ENCODE measurements around the gene MICAL2. TPM values are rescaled to one million over a fixed set of nuclear protein-coding genes. Genes with fewer than 3 reads are reported as not detected.

Gene MICAL2
- total RNA-seq, 1 experiment from 2014 or later = 37.4 TPM

DNA sequence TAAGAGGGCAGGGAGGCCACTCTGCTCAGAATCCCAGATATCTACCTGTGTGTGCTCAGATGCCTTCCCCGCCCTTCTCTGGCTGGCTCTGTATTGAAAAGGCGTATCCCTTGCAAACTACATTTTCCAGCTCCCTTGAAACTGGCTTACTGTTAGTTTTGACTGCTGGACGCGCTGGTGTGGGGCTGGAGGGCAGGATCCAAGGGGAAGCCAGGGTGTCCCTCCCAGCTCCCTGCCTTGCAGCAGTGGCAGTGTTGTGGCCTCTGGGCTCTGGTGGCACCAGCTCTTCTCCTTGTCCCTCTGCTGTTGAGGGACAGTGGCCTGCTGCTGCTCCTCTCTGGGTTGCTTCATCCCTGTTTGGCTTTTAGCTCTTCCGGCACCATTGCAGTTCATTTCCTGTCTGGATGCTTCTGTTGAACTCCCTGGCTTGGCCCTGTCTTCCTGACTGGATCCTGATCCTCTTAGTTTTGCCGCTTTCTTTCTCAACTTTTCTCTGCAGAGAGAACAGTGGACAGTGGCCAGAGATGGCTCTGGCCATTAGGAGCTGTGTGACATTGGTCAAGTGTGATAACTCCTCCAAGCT lies 159.9 kb downstream of the MICAL2 start:
- Histone ChIP-seq H3K27ac (ENCODE audit: low read depth, low read length) (no peak overlapping the region), H3K79me2 (ENCODE audit: insufficient read depth, low read length) (no peaks in the 10 kb centered on the region), H3K4me2 (ENCODE audit: low read length) (no peak overlapping the region), H2AFZ (ENCODE audit: low read depth, low read length, poor library complexity, severe bottlenecking) (no peak overlapping the region), H3K27me3 (ENCODE audit: insufficient read depth, low read length) (no peaks in the 10 kb centered on the region), H4K20me1 (ENCODE audit: insufficient read depth) (no peaks in the 10 kb centered on the region), H3K9me3 (ENCODE audit: control insufficient read depth in 1 of 2, insufficient read depth in 1 of 2, low read depth in 1 of 2, low read length in 2 of 2) (no peaks in the 10 kb centered on the region), H3K36me3 (ENCODE audit: control insufficient read depth in 1 of 2, insufficient read depth in 2 of 2, low read length in 2 of 2) (no peaks in the 10 kb centered on the region), H3K4me1 (ENCODE audit: control insufficient read depth in 1 of 2, insufficient read depth in 2 of 2, low read length in 2 of 2) (peaks cover 8 to 20% of the 10 kb centered on the region in 2 experiments), H3K9ac (ENCODE audit: low read length) (no peak overlapping the region), H3K4me3 (replicated peaks in 1 of 2; ENCODE audit: low read depth in 1 of 2, low read length in 2 of 2) (no peak overlapping the region), H3K9me2 (ENCODE audit: insufficient read depth) (no peaks in the 10 kb centered on the region)
- BruUV-seq (replicated peaks) = no TSS peak
- POLR2A ChIA-PET = no interaction called here
- TF ChIP-seq ZFX (IDR thresholded peaks at IDR 0.05) (no peak), SIN3A (IDR thresholded peaks at IDR 0.05; ENCODE audit: low read depth) (no peak), YY1 (IDR thresholded peaks at IDR 0.05; ENCODE audit: extremely low read depth, insufficient replicate concordance, low read depth, low read length) (no peak), MAX (IDR thresholded peaks at IDR 0.05) (no peak), RAD21 (IDR thresholded peaks at IDR 0.05; ENCODE audit: low read depth) (no peak), ATF3 (IDR thresholded peaks at IDR 0.05) (no peak), ELF1 (IDR thresholded peaks at IDR 0.05; ENCODE audit: borderline replicate concordance, low read depth) (no peak), ZNF274 (IDR thresholded peaks at IDR 0.05; ENCODE audit: low read depth, low read length) (no peak), SRF (IDR thresholded peaks at IDR 0.05; ENCODE audit: low read depth) (no peak), CEBPB (IDR thresholded peaks at IDR 0.05; ENCODE audit: low read depth) (no peak), POLR2AphosphoS5 (IDR thresholded peaks at IDR 0.05; ENCODE audit: low read depth, low read length) (no peak), CBX3 (IDR thresholded peaks at IDR 0.05; ENCODE audit: low read depth) (no peak), EGR1 (IDR thresholded peaks at IDR 0.05; ENCODE audit: low read depth) (no peak), EZH2phosphoT487 (IDR thresholded peaks at IDR 0.05; ENCODE audit: borderline replicate concordance) (no peak), EZH2 (IDR thresholded peaks at IDR 0.05) (no peak), ZBTB33 (IDR thresholded peaks at IDR 0.05; ENCODE audit: extremely low read depth, insufficient replicate concordance, low read length) (no peak), FOSL1 (IDR thresholded peaks at IDR 0.05; ENCODE audit: low read depth) (no peak)
- TF ChIP-seq, protein P1, sequence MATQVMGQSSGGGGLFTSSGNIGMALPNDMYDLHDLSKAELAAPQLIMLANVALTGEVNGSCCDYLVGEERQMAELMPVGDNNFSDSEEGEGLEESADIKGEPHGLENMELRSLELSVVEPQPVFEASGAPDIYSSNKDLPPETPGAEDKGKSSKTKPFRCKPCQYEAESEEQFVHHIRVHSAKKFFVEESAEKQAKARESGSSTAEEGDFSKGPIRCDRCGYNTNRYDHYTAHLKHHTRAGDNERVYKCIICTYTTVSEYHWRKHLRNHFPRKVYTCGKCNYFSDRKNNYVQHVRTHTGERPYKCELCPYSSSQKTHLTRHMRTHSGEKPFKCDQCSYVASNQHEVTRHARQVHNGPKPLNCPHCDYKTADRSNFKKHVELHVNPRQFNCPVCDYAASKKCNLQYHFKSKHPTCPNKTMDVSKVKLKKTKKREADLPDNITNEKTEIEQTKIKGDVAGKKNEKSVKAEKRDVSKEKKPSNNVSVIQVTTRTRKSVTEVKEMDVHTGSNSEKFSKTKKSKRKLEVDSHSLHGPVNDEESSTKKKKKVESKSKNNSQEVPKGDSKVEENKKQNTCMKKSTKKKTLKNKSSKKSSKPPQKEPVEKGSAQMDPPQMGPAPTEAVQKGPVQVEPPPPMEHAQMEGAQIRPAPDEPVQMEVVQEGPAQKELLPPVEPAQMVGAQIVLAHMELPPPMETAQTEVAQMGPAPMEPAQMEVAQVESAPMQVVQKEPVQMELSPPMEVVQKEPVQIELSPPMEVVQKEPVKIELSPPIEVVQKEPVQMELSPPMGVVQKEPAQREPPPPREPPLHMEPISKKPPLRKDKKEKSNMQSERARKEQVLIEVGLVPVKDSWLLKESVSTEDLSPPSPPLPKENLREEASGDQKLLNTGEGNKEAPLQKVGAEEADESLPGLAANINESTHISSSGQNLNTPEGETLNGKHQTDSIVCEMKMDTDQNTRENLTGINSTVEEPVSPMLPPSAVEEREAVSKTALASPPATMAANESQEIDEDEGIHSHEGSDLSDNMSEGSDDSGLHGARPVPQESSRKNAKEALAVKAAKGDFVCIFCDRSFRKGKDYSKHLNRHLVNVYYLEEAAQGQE (IDR thresholded peaks at IDR 0.05; ENCODE audit: low read depth) = no peak
- TF ChIP-seq, protein P2, sequence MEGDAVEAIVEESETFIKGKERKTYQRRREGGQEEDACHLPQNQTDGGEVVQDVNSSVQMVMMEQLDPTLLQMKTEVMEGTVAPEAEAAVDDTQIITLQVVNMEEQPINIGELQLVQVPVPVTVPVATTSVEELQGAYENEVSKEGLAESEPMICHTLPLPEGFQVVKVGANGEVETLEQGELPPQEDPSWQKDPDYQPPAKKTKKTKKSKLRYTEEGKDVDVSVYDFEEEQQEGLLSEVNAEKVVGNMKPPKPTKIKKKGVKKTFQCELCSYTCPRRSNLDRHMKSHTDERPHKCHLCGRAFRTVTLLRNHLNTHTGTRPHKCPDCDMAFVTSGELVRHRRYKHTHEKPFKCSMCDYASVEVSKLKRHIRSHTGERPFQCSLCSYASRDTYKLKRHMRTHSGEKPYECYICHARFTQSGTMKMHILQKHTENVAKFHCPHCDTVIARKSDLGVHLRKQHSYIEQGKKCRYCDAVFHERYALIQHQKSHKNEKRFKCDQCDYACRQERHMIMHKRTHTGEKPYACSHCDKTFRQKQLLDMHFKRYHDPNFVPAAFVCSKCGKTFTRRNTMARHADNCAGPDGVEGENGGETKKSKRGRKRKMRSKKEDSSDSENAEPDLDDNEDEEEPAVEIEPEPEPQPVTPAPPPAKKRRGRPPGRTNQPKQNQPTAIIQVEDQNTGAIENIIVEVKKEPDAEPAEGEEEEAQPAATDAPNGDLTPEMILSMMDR (IDR thresholded peaks at IDR 0.05 in 2 of 3, conservative IDR thresholded peaks at IDR 0.05 in 1 of 3; ENCODE audit: borderline replicate concordance in 1 of 3, insufficient read depth in 1 of 3, low read depth in 2 of 3, low read length in 2 of 3) = no peak
- ATAC-seq (no peak), DNase-seq (ENCODE audit: low read depth, low spot score) (no peak)
- CTCF ChIA-PET = interaction anchor here (0.8 kb wide), 1 partner anchor 11 kb away, joined by 3 read pairs; no protein-coding TSS in a partner anchor
- RAD21 ChIA-PET (ENCODE audit: low non-redundant PET in 1 of 2, low total read pairs in 2 of 2, uncharacterized antibody in 2 of 2, unreplicated experiment in 2 of 2) = no interaction called here
- intact Hi-C loops (cut with micrococcal nuclease) = no loop called here

Data from HCT116 (cell line).